AG09309 (cell line): ENCODE measurements around the gene AFAP1.

Experiments
- DNase-seq: peaks from one replicate; pipeline ENCODE4 v3.0.0-alpha.2; 2010; ENCODE audit warnings: low read depth
- H3K4me3 ChIP-seq: 2 replicates; pipeline ENCODE4 v1.5.1; 2011; ENCODE audit warnings: mild to moderate bottlenecking, low read depth, low read length, moderate library complexity; ENCODE audit not compliant: control insufficient read depth
- CTCF ChIP-seq: IDR thresholded peaks from 2 replicates; pipeline ENCODE4 v1.5.1; 2011; ENCODE audit warnings: mild to moderate bottlenecking, low read depth, low read length, inconsistent platforms; ENCODE audit not compliant: insufficient read depth, control insufficient read depth; ENCODE audit errors: missing control alignments

Gene AFAP1

GRCh38 chr4:7769396-7770223, 170.1 kb downstream of the AFAP1 start:
- TF ChIP-seq CTCF, result no peak
- DNase-seq, result no peak
- H3K4me3 ChIP-seq, result no peak overlapping the region

GRCh38 chr4:7768736-7769135, 170.9 kb downstream of the AFAP1 start:
- no peak for TF ChIP-seq CTCF

GRCh38 chr4:7767966-7768365, 171.7 kb downstream of the AFAP1 start:
- no peak for TF ChIP-seq CTCF
- DNase-seq, result no peak

More at GRCh38 chr4:7768736-7769135, 170.9 kb downstream of the AFAP1 start:
- DNase-seq, result no peak
- H3K4me3 ChIP-seq, result no peak overlapping the region

GRCh38 chr4:7767526-7767925, 172.1 kb downstream of the AFAP1 start:
- H3K4me3 ChIP-seq, result no peak overlapping the region
- no peak for DNase-seq
- TF ChIP-seq CTCF, result no peak

More at GRCh38 chr4:7767966-7768365, 171.7 kb downstream of the AFAP1 start:
- H3K4me3 ChIP-seq, result no peak overlapping the region

- no peak overlapping the region for H3K4me3 ChIP-seq
- no peak for DNase-seq
- TF ChIP-seq CTCF, result no peak
Measured at GRCh38 chr4:7766661-7767345, 172.9 kb downstream of the AFAP1 start.

GRCh38 chr4:7766086-7766485, 173.6 kb downstream of the AFAP1 start:
- DNase-seq, result no peak
- no peak for TF ChIP-seq CTCF
- no peak overlapping the region for H3K4me3 ChIP-seq
